Esophagus muscularis mucosa (tissue), 4 donors: Measurements from ENCODE around the gene FXYD3. TPM values are rescaled to one million over a fixed set of nuclear protein-coding genes. Genes with fewer than 3 reads are reported as not detected.

Experiments used
- DNase-seq: peaks from one replicate; pipeline ENCODE4 v3.0.0-alpha.2; 2017; ENCODE audit errors: extremely low spot score
- H3K27ac ChIP-seq, 4 donors: fragments of 200-600 bp; sonication (generic); replicated peaks in 1 of 4; 1 replicate in 3 of 4; 2 replicates in 1 of 4; pipeline ENCODE4 v1.5.1; 2016 to 2019; ENCODE audit warnings: mild to moderate bottlenecking in 1 of 4
- H3K27me3 ChIP-seq, 4 donors: fragments of 200-600 bp; sonication (generic); one replicate each; pipeline versions ENCODE4 v1.5.1 to v1.6.0; 2016 to 2019
- H3K36me3 ChIP-seq, 4 donors: fragments of 200-600 bp; sonication (generic); one replicate each; pipeline ENCODE4 v1.5.1; 2016 to 2019
- H3K4me1 ChIP-seq, 4 donors: fragments of 200-600 bp; sonication (generic); one replicate each; pipeline ENCODE4 v1.5.1; 2016 to 2019
- H3K4me3 ChIP-seq, 4 donors: fragments of 200-600 bp; sonication (generic); 1 replicate in 2 of 4; 2 replicates in 2 of 4; pipeline ENCODE4 v1.5.1; 2016 to 2019; ENCODE audit warnings: mild to moderate bottlenecking in 4 of 4, moderate library complexity in 1 of 4
- H3K9me3 ChIP-seq, 4 donors: fragments of 200-600 bp; sonication (generic); 1 replicate in 3 of 4; 2 replicates in 1 of 4; pipeline ENCODE4 v1.5.1; 2016 to 2019
- EP300 ChIP-seq: sonication (generic); formaldehyde crosslinking; IDR thresholded peaks from one replicate; pipeline ENCODE4 v1.6.1; 2017; ENCODE audit warnings: antibody characterized with exemption
- POLR2A ChIP-seq: fragments of 450-650 bp; IDR thresholded peaks from one replicate; pipeline ENCODE4 v1.6.1; 2017; ENCODE audit warnings: antibody characterized with exemption, moderate library complexity, mild to moderate bottlenecking, low read depth
- POLR2AphosphoS5 ChIP-seq, 2 donors: sonication (generic); formaldehyde crosslinking; IDR thresholded peaks; one replicate each; pipeline ENCODE4 v1.6.1; 2017; ENCODE audit warnings: antibody characterized with exemption in 2 of 2
- WGBS: methylation state at CpG from one replicate; pipeline ENCODE4 v1.1.5; 2018; 5-methylcytosine and 5-hydroxymethylcytosine counted together
- intact Hi-C: fragments of 100-400 bp; cut with DNase I; formaldehyde crosslinking; loops from one replicate; pipeline ENCODE4 v1.15.1; 2023
- total RNA-seq, 4 donors: library from RNA; depleted of rRNA; stranded (reverse); fragments of >200 nt; gene quantifications; one replicate each; pipeline versions ENCODE4 v1.1.0 to v1.2.1, GENCODE V29; 2016
- TF ChIP-seq, protein P1 (sequence below), 3 experiments: fragments of 200-600 bp in 2 of 3; fragments of 450-650 bp in 1 of 3; sonication (generic) in 2 of 3; IDR thresholded peaks; one replicate each; pipeline ENCODE4 v1.5.1; 2017 to 2019; ENCODE audit warnings: antibody characterized with exemption in 3 of 3, mild to moderate bottlenecking in 2 of 3, moderate library complexity in 1 of 3

The FXYD3 gene
- total RNA-seq, 4 donors from 2014 or later: 0.83 to 3.8 (median 3.1) TPM

DNA sequence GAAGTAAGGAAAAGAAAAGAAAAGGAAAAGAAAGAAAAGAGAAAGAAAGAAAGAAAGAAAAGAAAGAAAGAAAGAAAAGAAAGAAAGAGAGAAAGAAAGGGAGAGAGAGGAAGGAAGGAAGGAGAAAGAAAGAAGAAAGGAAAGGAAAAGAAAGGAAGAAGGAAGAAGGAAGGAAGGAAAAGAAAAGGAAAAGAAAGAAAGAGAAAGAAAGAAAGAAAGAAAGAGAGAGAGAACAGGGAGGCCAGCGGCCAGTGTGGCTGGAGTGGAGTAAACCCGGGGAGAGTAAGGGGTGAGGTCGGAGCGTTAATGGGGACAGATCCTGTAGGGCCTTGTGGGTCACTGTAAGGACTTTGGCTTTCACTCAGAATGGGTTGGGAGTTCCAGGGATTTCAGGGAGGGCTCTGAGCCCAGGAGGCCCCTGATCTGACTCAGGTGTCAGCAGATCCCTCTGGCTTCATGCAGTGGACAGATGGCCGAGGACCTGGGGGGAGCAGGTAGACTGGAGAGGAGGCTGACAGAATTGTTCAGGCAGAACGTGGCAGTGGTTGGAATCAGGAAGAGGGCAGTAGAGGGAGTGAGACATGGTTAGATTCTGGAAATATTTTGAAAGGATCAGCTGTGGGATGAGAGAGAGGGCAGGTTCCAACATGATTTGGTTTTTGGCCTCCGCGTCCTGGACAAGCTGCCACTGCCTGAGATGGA lies 19.8 kb upstream of the FXYD3 start:
- TF ChIP-seq POLR2AphosphoS5 (IDR thresholded peaks at IDR 0.05) (no peak), EP300 (no peak), POLR2A (no peak)
- TF ChIP-seq, protein P1, sequence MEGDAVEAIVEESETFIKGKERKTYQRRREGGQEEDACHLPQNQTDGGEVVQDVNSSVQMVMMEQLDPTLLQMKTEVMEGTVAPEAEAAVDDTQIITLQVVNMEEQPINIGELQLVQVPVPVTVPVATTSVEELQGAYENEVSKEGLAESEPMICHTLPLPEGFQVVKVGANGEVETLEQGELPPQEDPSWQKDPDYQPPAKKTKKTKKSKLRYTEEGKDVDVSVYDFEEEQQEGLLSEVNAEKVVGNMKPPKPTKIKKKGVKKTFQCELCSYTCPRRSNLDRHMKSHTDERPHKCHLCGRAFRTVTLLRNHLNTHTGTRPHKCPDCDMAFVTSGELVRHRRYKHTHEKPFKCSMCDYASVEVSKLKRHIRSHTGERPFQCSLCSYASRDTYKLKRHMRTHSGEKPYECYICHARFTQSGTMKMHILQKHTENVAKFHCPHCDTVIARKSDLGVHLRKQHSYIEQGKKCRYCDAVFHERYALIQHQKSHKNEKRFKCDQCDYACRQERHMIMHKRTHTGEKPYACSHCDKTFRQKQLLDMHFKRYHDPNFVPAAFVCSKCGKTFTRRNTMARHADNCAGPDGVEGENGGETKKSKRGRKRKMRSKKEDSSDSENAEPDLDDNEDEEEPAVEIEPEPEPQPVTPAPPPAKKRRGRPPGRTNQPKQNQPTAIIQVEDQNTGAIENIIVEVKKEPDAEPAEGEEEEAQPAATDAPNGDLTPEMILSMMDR (IDR thresholded peaks at IDR 0.05): no peak
- intact Hi-C loops: no loop called here
- H3K27me3 ChIP-seq: peaks cover 0 to 27% (median 5%) of the 10 kb centered on the region in 4 donors
- H3K36me3 ChIP-seq: no peaks in the 10 kb centered on the region
- WGBS: 67% methylated on average over 8 of the region's 8 CpGs
- DNase-seq: no peak
- H3K9me3 ChIP-seq: no peaks in the 10 kb centered on the region
- H3K4me3 ChIP-seq: no peak overlapping the region
- no peak overlapping the region for H3K27ac ChIP-seq
- H3K4me1 ChIP-seq: peaks cover 2 to 4% (median 2%) of the 10 kb centered on the region in 4 donors

DNA sequence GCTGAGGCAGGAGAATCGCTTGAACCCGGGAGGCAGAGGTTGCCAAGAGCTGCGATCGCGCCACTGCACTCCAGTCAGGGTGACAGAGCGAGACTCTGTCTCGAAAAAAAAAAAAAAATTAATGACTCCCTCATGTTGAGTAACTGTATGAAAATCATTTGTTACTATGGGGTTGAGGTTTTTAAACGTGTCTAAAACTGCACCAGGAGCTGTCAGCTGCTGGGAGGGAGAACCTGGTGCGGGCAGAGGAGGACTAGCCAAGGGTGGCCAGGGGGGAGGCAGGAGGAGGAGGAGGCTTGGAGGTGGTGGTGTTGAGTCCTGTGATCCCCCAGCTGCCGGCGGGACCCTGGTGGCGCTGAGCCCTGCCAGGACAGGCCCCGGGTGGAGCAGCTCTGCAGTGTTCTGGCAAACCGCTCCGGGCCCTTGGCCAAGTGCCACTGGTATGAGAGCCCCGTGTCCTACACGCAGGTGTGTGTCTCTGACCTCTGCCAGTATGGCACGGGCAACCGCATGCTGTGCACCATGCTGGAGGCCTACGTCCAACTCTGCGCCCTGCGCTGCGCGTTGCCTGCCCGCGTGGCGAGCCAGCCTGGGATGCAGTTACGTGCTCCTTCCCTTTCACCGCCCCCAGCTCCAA lies 17.1 kb upstream of the FXYD3 start:
- DNase-seq: no peak
- Histone ChIP-seq H3K27ac (no peak overlapping the region), H3K4me3 (no peak overlapping the region), H3K36me3 (no peaks in the 10 kb centered on the region), H3K9me3 (no peaks in the 10 kb centered on the region), H3K27me3 (peaks cover 0 to 7% (median 0%) of the 10 kb centered on the region in 4 donors), H3K4me1 (no peaks in the 10 kb centered on the region)
- intact Hi-C loops: no loop called here
- WGBS: 75% methylated on average over 10 of the region's 29 CpGs
- TF ChIP-seq EP300 (no peak), POLR2A (no peak)
- TF ChIP-seq, protein P1 (IDR thresholded peaks at IDR 0.05): no peak

DNA sequence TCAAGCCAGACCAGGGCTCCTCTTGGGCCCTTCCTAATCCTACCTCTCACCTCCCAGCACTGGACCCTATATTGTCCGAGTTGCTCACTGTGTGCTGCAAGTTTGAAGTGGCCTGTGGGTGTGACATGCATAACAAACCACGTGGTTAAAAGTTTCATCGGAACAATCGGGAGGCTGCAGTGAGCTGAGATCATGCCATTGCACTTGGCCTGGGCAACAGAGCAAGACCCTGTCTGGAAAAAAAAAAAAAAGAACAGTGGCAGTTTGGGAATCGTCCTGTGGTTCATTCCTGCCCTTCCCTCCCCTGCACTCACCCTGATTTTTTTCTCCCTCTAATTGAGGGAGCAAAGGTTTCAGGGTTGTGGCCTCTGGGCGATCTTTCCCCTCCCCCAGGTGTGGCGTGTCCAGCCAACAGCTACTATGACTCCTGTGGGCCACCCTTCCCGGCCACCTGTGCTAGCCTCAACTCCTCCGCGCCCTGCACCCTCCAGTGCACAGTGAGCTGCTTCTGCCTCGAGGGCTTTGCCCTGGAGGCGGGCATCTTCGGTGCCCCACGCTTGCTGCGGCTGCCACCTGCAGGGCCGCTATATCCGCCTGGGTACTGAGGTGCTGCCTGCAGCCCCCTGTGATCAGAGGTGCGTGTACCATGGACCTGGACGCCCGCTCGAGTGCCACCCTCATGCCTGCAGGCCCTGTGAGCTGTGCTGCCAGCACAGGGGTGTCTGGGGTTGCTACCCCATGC lies 16.3 kb upstream of the FXYD3 start:
- DNase-seq: no peak
- 83% methylated on average over 15 of the region's 21 CpGs for WGBS
- no peaks in the 10 kb centered on the region for H3K9me3 ChIP-seq
- intact Hi-C loops: no loop called here
- H3K36me3 ChIP-seq: no peaks in the 10 kb centered on the region
- H3K4me1 ChIP-seq: no peaks in the 10 kb centered on the region
- no peaks in the 10 kb centered on the region for H3K27me3 ChIP-seq
- no peak for TF ChIP-seq POLR2A
- TF ChIP-seq EP300: no peak
- TF ChIP-seq, protein P1 (IDR thresholded peaks at IDR 0.05): no peak
- no peak for TF ChIP-seq POLR2AphosphoS5 (IDR thresholded peaks at IDR 0.05)
- H3K4me3 ChIP-seq: no peak overlapping the region
- no peak overlapping the region for H3K27ac ChIP-seq

DNA sequence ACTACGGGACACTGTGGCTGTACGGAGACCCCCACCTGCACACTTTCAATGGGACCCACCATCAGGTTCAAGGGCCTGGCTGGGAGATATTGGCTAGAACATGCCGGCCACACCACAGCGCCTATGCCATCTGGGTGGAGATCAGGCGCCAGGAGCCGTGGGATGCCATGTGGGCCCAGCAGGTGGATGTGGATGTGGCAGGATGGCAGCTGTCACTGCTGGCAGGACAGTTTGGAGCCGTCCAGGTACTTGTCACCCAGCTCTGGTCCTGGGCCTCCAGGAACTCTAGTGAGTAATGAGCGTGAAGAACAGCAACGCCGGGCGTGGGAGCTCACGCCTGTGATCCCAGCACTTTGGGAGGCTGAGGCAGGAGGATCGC lies 15.7 kb upstream of the FXYD3 start:
- Histone ChIP-seq H3K27ac (no peak overlapping the region), H3K4me1 (no peaks in the 10 kb centered on the region), H3K9me3 (no peaks in the 10 kb centered on the region), H3K4me3 (no peak overlapping the region), H3K36me3 (no peaks in the 10 kb centered on the region), H3K27me3 (no peaks in the 10 kb centered on the region)
- intact Hi-C loops: no loop called here
- no peak for TF ChIP-seq POLR2AphosphoS5 (IDR thresholded peaks at IDR 0.05)
- no peak for TF ChIP-seq EP300
- TF ChIP-seq, protein P1 (IDR thresholded peaks at IDR 0.05): no peak
- TF ChIP-seq POLR2A: no peak
- no peak for DNase-seq
- 97% methylated on average over 6 of the region's 13 CpGs for WGBS
